ENCODE data around the gene NR4A3. TPM values are rescaled to one million over a fixed set of nuclear protein-coding genes. Genes with fewer than 3 reads are reported as not detected.
A peak's percentile ranks its signal among the peaks of the same experiment; 100 is the strongest.

Gene NR4A3
- total RNA-seq, 2 donors from 2014 or later: 0.10 to 3.9 TPM

DNA sequence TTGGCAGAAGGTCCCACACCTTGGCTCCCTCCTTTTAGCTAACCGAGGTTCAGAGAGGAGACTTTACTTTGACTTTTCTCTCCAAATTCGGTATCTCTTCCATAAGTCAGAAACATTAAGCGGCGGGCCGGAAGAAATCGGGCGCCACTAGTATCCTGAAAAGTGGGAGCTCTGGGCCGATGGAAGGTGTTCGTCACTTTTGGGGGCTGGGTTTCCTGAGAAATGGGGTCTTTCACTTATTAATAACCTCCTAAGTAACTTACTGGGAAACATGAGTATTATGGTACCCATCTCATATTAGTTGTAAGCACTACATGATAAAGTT is 85.5 kb downstream of the NR4A3 start:
- no peaks in the 10 kb centered on the region for H3K9me3 ChIP-seq
- TF ChIP-seq, protein P1, sequence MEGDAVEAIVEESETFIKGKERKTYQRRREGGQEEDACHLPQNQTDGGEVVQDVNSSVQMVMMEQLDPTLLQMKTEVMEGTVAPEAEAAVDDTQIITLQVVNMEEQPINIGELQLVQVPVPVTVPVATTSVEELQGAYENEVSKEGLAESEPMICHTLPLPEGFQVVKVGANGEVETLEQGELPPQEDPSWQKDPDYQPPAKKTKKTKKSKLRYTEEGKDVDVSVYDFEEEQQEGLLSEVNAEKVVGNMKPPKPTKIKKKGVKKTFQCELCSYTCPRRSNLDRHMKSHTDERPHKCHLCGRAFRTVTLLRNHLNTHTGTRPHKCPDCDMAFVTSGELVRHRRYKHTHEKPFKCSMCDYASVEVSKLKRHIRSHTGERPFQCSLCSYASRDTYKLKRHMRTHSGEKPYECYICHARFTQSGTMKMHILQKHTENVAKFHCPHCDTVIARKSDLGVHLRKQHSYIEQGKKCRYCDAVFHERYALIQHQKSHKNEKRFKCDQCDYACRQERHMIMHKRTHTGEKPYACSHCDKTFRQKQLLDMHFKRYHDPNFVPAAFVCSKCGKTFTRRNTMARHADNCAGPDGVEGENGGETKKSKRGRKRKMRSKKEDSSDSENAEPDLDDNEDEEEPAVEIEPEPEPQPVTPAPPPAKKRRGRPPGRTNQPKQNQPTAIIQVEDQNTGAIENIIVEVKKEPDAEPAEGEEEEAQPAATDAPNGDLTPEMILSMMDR (IDR thresholded peaks at IDR 0.05): no peak
- DNase-seq: no peak

DNA sequence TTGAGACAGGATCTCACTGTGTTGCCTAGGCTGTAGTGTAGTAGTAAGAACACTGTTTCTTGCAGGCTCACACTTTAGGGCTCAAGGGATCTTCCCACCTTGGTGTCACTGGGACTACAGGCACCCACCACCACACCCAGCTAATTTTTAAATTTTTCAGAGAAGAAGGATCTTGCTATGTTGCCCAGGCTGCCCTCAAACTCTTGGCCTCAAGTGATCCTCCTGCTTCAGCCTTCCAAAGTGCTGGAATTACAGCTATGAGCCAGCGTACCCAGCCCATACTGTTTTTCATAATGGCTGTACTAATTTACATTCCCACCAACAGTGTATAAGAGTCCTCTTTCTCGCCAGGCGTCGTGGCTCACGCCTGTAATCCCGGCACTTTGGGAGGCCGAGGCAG is 89.9 kb downstream of the NR4A3 start:
- DNase-seq: no peak
- no peaks in the 10 kb centered on the region for H3K9me3 ChIP-seq
- no peak overlapping the region for H3K9ac ChIP-seq (ENCODE audit: low read depth in 2 of 2, low read length in 2 of 2)
- H3K27me3 ChIP-seq: no peaks in the 10 kb centered on the region
- intact Hi-C loops (cut with DNase I): no loop called here
- H3K4me1 ChIP-seq: no peaks in the 10 kb centered on the region
- no peaks in the 10 kb centered on the region for H3K36me3 ChIP-seq
- H3K27ac ChIP-seq: no peak overlapping the region
- no peak overlapping the region for H3K4me3 ChIP-seq
- TF ChIP-seq, protein P1 (IDR thresholded peaks at IDR 0.05): no peak

More for the DNA sequence above, 85.5 kb downstream of the NR4A3 start:
- intact Hi-C loops (cut with DNase I): loop anchor here (5.0 kb wide), 1 partner anchor 85 kb away; the partner anchor contains the start of gene NR4A3
- Histone ChIP-seq H3K36me3 (no peaks in the 10 kb centered on the region), H3K27me3 (no peaks in the 10 kb centered on the region), H3K27ac (peak overlapping the region; percentile 97), H3K9ac (ENCODE audit: low read depth in 2 of 2, low read length in 2 of 2) (peak overlapping the region; percentile 92 to 97), H3K4me1 (no peaks in the 10 kb centered on the region), H3K4me3 (peak overlapping the region; percentile 89)

Other genes with a start within 250 kb of the NR4A3 start
- gene STX17, start 84.8 kb downstream of the NR4A3 start, total RNA-seq: 10 to 100 TPM; 23.3 to 37.3 TPM

Data from colonic mucosa (tissue), 4 donors.